Measurements from ENCODE around the gene SIN3A. TPM values are rescaled to one million over a fixed set of nuclear protein-coding genes. Genes with fewer than 3 reads are reported as not detected.

Gene SIN3A
- total and polyA plus RNA-seq, 2 of the 8 experiments (the other 6 are each of a cell fraction or from before 2014, with no cell fraction given): 69.5 to 109 TPM

- TF ChIP-seq CEBPB (IDR thresholded peaks at IDR 0.05; ENCODE audit: low read depth, low read length): no peak
- TF ChIP-seq CTCF (IDR thresholded peaks at IDR 0.05; ENCODE audit: control extremely low read depth in 1 of 3, insufficient read depth in 1 of 3, low read depth in 1 of 3, low read length in 3 of 3): no peak
- TF ChIP-seq CHD7 (IDR thresholded peaks at IDR 0.05; ENCODE audit: insufficient replicate concordance, low read length): no peak
Observed at GRCh38 chr15:75355369-75355768, 96.1 kb downstream of the SIN3A start (continued).

Data from H1 (cell line).